OCI-M1 (cell line): ENCODE data around the gene ZIC3.

Source experiments
- DNase-seq: peaks from one replicate; lab custom pipeline; 2025; lab: John Stamatoyannopoulos, UW

ZIC3 gene

DNA sequence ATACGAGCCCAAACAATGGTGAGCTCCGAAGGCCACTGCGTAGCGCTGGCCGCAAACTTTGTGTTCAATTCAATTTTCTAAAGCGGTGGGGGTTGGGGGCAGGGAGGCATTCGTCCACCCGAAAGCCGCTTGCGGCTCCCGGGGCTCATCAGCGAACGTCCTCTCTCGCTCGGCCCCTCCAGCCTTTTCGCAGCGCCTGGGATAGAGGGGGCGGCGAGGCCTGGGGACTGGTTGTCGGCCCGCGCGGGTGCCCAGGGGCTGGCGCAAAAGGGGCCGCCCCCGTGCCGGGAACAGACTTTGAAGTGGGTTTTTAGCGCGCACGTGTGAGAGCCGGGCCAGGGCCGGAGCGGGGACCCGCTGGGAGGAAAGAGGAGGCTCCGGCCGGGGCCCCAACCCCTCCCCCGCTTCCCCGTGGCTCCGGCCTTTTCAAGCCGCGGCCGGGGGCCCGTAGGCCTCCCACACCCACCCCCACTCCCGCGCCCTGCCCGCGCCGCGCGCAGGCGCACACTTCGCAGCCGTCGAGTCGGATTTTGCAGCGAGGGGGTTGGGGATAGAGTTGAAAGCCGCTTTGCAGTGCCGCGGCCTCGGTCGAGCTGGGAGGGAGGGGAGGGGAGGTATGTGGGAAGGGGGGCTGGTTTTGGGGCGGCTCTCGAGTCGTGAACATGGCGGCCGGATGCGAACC is 8.3 kb downstream of the ZIC3 start:
- DNase-seq = no peak

DNA sequence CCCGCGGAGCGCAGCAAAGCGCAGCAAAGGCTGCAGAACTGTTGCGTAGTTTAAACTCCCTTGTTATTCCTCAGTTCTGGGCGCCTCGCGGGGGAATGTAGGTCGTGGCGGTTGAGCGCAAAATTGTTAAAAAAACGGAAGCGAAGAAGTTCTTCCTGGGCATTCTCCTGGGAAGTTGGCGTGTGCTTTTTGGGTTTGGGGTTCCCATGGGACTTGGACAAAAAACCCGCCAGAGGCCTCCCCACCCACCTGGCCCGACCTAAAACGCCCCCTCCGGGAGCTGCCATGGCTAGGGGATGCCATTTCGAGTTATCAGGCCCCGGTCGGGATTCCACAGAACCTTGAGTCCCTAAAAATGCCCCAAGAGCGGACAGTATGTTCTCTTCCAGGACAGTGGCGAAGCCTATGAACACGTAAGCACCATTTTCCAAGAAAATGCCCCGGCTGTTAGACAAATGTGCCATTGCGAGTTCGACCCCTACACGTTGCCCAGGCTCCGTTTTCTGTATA is 8.9 kb downstream of the ZIC3 start:
- no peak for DNase-seq

DNA sequence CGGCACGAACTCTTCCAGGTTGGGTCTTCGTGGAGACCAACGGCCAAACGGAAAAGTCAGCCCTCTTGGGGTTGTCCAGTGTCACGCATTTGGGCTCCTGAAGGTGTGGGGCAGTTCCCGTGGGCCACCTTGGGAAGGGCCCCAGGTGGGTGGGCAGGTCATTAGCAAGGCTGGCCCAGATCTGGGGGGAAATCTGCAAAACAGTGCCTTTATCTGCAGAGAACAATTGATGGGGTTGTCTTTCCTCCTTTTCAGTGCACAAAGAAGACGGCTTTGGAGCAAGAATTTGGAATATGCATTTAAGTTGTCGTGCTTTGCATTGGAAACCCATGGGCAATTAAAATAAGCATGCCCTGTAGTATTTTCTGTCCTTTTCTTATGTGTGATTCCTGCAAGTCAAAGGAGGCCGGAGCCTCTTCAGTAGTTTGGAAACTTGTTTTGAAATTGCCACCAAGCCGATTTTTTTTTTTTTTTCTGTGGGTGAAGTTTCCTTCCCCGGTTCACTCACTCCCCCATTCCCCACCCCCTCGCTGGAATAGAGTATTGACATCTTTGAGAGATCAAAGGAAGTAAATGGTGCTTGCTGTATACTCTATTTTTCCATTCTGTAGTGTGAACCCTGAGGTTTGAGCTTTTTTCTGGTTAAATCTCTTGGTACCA is 9.8 kb downstream of the ZIC3 start:
- no peak for DNase-seq

DNA sequence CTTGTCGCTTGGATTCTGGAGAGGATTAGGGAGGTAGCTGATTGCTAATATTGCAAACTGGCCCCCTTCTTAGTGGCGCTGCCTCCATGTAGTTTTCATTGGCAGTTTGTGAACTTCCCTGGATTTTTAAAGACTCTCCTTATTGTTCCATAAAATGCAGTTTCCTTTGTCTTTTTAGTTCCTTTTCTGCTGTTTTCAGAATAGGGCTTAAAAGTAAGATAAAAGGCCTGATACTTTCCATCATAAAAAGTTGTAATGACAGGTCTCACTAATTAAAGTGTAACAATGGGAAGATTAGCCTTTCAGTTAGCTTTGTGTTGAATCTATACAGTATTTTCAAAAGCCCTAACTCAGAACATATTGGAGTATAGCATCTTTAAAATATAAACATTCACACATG is 21.2 kb downstream of the ZIC3 start:
- no peak for DNase-seq

DNA sequence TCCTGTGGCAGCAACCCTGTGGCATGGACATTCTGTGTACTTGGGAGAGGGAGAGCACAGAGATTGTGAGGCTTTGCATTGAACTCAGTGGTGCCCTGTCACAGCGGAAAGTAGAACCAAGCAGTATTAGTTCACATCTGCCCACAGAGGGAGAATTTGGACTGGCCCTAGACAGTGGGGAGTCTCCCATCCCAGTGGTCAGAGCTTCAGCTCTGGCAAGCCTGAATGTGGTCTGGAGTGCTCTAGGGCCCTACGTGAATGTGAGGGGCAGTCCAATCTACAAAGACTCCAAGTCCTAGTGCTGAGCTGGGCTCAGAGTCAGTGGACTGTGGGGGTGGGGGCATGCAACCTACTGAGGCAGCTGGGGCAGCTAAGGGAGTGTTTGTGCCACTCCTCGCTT is 34.8 kb downstream of the ZIC3 start:
- no peak for DNase-seq
